D341Med (cell line): ENCODE measurements around the gene CFHR1.

Source experiments
- DNase-seq: peaks from one replicate; pipeline ENCODE4 v3.0.0; 2012; ENCODE audit warnings: low spot score

Gene CFHR1

DNA sequence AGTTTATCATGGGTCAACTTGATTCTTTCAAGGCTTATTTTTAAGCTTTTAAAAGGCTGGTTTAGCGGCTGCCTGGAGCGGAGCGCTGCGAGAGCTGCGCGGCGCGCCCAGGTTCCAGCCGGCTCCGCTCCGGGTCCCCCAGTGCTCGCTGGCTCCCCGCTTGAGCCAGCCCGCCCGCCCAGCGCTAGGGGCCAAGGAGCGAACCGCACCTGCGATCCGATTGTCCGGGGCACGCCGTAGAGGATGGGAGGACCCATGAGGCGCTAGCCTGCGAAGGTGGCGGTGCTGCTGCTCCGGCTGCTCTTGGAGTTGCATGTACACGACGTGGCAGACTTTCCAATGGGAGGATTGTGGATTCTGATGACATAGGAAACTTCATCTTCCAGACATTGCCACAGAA, 58.4 kb downstream of the CFHR1 start:
- DNase-seq = peak; percentile 29
